Suprapubic skin (tissue), 4 donors: ENCODE measurements around the gene BTNL8.

ENCODE experiments used
- POLR2A ChIP-seq, 2 donors: fragments of 450-650 bp; IDR thresholded peaks; one replicate each; pipeline ENCODE4 v1.6.1; 2017; ENCODE audit warnings: antibody characterized with exemption in 2 of 2, mild to moderate bottlenecking in 2 of 2, moderate library complexity in 2 of 2
- POLR2AphosphoS5 ChIP-seq, 3 donors: sonication (generic); formaldehyde crosslinking; IDR thresholded peaks; one replicate each; pipeline ENCODE4 v1.6.1; 2017; ENCODE audit warnings: antibody characterized with exemption in 3 of 3
- TF ChIP-seq, protein P1 (sequence below), 2 donors: fragments of 200-600 bp in 1 of 2; fragments of 450-650 bp in 1 of 2; sonication (generic) in 1 of 2; IDR thresholded peaks; one replicate each; pipeline ENCODE4 v1.5.1; 2016 to 2019; ENCODE audit warnings: antibody characterized with exemption in 2 of 2, mild to moderate bottlenecking in 1 of 2, moderate library complexity in 1 of 2

DNA sequence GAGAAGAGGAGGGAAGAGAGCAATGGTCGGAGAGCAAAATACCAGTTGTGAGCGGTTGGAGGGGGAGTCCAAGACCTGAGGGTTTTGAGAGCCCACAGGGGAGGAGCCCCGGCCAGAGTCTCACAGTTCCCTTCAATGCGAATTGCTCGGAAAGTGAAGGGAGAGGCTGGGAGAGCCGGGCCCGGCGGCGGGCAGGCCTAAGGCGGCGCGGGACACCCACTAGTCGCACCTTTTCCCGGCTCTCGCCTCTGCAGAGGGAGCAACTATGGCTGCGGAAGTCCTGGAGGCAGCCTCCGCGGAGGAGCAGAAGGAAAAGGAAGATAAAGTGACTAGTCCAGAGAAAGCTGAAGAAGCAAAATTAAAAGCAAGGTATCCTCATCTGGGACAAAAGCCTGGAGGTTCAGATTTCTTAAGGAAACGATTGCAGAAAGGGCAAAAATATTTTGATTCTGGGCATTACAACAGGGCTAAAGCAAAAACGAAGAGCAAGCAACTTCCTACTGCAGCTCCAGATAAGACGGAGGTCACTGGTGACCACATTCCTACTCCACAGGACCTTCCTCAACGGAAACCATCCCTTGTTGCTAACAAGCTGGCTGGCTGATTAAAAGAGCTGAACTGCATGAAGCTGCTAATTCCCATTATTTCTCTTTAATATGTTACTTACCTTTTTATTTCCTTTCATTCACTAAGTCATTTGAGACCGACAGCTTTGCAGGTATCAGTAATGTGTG lies 83.2 kb downstream of the BTNL8 start:
- TF ChIP-seq, protein P1, sequence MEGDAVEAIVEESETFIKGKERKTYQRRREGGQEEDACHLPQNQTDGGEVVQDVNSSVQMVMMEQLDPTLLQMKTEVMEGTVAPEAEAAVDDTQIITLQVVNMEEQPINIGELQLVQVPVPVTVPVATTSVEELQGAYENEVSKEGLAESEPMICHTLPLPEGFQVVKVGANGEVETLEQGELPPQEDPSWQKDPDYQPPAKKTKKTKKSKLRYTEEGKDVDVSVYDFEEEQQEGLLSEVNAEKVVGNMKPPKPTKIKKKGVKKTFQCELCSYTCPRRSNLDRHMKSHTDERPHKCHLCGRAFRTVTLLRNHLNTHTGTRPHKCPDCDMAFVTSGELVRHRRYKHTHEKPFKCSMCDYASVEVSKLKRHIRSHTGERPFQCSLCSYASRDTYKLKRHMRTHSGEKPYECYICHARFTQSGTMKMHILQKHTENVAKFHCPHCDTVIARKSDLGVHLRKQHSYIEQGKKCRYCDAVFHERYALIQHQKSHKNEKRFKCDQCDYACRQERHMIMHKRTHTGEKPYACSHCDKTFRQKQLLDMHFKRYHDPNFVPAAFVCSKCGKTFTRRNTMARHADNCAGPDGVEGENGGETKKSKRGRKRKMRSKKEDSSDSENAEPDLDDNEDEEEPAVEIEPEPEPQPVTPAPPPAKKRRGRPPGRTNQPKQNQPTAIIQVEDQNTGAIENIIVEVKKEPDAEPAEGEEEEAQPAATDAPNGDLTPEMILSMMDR (IDR thresholded peaks at IDR 0.05), result no peak
- no peak for TF ChIP-seq POLR2A (IDR thresholded peaks at IDR 0.05)
- no peak for TF ChIP-seq POLR2AphosphoS5 (IDR thresholded peaks at IDR 0.05)
